HG03159 (cell line): ENCODE results near the gene MESD.

Source experiments
- ATAC-seq: cut with Tn5 transposase; IDR thresholded peaks from one replicate; pipeline ENCODE4 v1.9.1; 2021; ENCODE audit warnings: mild to moderate bottlenecking, moderate library complexity; ENCODE audit not compliant: unreplicated experiment

MESD gene

DNA sequence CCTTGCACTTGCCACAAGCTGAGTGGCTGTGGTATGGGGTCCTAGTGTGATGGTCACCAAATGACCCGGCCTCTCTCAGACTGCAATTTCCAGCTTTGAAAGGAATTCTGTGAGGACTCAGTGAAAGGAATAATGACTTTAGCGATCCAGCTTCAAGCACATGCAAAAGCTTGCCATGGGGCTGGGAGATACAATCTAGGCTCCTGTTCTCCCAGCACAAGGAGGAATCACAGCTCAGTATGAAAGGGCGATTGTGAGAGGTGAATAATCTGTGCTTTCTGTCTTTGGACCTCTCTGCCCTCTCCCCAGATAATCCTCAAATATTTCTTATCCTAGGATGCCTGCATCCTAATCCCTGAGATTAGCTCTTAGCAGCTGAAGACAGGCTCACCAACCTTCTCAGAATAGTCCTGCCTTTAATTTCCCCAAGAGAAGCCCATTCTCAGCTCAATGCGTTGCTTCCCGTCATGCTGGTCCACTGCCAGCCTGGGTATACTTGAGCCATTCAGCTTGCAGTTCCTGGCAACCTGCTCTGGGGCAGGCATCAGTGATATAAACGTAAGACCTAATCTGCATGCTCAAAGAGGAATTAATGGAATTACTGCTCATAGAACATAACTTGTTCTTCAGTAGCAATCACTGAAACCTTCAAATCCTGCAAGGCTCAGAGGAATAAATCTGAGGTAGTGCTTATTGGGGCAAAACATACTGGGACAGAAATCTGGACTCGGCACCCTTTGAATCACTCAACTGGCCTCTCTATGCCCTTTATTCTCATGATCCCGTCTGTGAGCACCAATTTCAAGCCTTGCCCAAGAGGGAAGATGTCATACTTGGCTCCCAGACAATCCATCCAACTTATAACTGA, 26.2 kb upstream of the MESD start:
- ATAC-seq: no peak

DNA sequence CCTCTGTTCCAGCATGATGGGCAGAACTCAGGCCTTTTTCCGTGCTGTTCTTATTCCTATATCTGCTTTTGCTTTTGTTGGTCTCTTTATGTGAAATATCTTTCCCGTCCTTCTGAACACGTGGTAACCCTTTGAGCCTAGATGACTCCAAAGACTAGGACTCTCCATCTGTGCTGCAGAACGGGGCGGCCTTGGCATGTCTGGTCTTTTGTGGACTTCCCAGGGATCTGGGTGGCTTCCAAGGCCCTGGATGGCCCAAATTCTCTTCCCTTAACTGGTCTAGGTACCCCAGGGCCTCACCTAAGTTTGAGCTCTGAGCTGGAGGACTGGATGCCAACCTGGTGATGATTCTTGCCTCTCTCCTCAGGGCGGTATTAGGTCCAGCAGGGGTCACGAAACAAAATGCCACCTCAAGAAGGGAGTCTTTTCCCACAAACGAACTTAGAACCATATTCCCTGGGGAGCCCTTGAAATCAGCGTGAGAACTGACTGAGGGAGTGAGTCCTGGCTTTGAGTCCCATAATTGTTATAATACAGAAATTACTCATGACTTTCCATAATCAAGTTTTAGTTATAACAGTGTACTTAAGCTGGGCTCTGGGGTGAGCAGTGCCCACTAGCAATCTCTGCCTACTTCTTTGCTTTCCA, 25.0 kb upstream of the MESD start:
- no peak for ATAC-seq

DNA sequence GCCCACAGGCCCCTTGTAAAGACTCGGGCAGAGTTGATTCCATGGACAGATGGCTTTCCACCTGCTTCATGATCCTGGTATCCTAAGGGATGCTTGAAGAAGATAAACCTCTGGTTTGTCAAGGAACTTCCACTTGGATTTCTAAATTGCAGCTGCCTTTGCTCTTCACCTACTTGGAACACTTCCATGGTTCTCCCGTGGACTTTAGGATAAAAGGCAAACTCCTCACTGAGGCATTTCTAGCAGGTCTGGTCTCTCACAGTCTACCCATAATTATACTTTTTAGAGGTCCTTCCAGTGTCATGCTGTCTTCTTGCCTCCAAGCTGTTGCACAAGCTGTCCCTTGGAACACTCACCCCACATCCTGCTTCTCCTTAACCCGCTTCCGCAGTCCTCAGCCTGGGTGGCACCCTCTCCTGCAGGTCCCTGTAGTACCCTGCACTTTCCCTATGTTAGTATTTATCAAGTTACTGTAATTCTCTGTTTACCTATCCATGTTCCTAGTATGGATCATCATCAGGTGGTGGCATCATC, 23.8 kb upstream of the MESD start:
- no peak for ATAC-seq

DNA sequence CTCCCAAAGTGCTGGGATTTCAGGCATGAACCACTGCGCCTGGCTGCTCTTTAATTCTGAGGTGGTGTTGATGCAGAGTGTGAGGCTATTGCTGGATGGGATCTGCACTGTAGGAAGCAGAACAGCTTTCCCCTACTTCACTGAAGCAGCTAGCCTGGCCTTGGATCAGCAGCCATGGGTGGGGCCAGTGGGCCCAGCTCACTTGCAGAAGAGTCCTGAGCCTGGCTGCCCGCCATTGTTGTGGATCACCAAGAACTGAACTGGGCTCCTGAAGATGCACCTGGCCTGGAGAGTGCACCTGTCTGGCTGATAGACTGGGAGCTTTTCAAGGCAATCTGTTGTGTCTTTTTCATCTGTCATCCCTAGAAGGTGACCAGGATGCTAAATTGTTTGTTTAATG, 23.0 kb upstream of the MESD start:
- ATAC-seq: no peak

DNA sequence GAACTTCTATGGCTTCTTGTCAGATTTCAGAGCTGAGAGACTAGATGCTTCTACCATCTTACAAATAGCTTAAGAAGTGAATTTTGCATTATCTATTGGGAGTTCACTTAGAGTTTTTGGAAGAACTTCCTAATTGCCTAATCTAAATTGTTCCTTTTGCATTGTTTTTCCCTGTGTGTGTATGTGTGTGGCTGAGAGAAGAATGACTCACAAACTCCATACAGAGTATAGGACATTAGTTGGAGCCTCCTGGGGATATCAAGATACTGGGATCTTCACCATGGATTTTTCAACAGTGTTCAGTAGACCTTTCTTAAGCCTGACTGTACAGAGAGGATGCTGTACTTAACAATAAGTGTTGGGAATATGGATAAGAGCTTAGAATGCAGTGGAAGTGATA, 22.0 kb upstream of the MESD start:
- no peak for ATAC-seq

DNA sequence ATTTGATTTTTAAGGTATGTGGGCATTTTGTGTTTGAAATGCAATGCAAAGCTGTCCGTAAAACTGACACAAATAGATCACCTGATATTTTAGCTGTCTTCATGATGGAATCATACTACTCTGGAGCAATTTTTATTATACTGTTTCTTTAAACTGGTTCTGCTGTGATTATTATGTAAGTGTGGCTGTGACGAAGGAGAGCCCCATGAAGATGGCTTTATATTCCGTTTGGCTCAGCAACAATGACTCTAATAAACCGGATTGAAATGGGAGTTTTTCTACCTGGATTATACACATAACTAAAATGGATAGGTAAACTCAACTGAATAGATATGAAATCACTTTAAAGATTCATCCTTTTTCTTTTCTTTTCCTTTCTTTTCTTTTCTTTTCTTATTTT, 20.5 kb upstream of the MESD start:
- ATAC-seq: no peak

DNA sequence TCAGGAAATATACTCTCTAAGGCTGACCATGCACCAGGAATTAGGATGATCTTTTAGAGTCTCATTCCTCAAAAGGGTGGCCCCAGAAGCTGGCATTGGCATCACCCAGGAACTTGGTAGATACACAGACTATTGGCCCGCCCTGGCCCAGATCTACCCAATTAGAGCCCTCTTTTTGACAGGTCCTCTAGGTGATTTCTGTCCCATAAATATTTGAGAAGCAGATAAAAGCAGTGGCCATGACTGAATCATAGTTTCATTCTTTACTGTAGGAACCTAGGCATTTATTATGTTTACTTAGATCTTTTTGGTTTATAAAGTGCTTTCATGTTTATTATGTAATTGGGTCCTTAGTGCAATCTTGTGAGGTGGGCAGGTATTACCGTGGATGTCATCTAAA, 18.7 kb upstream of the MESD start:
- no peak for ATAC-seq

DNA sequence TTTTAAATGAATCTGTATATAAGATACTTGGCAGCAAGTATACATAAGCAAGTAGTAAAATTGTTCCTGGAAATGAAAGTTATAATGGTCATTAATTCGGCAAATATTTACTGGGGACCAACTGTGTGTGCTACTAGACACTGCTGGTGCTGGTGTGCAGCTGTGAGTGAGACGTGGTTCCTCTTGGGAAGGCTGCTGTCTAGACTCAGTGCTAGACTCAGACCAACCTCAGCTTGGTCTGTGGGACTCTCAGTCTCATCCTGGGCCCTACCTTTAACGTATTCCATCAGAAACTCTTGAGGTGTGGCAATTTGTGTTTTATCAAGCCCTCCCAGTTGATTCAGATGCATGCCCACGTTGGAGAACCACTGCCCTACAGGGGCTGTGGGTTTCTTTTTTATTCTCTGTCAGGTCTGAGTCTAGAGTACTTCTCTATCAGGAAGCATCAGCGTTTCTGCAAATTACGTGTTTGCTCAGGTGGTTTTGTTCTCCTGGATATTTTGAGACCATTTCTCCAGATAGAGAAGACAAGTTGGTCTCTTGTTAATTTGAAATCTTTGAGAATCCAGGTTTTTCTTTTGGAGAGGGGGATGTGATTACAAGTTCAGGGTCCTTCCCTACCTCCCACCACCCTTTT, 17.9 kb upstream of the MESD start:
- ATAC-seq: no peak

DNA sequence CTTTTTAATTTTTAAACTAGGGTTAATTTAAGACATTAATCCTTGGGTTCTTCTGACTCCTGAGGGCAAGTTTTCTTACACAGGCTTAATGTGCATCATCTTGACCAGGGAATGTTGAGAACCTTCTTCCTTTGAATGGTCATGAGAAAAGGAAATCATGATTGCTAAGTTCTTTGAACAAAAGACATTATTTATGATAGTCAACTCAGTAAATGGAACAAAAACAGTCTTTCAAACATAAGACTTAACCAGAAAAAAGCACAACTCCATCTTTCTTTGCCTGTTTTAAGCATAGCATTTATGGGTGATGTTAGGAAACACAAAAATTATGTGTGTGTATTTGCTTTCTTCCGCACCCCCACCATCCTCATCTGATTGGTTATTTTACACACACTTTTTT, 16.5 kb upstream of the MESD start:
- ATAC-seq: no peak

DNA sequence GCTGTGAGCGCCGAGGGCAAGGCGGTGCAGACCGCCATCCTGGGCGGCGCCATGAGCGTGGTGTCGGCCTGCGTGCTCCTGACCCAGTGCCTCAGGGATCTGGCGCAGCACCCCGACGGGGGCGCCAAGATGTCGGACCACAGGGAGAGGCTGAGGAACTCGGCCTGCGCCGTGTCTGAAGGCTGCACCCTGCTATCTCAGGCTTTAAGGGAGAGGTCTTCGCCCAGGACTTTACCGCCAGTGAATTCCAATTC, 13.4 kb upstream of the MESD start:
- no peak for ATAC-seq

DNA sequence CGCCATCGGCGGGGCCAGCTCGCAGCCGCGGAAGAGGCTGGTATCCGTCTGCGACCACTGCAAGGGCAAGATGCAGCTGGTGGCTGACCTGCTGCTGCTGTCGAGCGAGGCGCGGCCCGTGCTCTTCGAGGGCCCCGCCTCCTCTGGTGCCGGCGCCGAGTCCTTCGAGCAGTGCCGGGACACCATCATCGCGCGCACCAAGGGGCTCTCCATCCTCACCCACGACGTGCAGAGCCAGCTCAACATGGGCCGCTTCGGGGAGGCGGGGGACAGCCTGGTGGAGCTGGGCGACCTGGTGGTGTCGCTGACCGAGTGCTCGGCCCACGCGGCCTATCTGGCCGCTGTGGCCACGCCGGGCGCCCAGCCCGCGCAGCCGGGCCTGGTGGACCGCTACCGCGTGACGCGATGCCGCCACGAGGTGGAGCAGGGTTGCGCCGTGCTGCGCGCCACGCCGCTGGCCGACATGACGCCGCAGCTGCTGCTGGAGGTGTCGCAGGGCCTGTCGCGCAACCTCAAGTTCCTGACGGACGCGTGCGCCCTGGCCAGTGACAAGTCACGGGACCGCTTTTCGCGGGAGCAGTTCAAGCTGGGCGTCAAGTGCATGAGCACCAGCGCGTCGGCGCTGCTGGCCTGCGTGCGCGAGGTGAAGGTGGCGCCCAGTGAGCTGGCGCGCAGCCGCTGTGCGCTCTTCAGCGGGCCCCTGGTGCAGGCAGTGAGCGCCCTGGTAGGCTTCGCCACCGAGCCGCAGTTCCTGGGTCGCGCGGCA, 12.9 kb upstream of the MESD start:
- ATAC-seq: no peak

DNA sequence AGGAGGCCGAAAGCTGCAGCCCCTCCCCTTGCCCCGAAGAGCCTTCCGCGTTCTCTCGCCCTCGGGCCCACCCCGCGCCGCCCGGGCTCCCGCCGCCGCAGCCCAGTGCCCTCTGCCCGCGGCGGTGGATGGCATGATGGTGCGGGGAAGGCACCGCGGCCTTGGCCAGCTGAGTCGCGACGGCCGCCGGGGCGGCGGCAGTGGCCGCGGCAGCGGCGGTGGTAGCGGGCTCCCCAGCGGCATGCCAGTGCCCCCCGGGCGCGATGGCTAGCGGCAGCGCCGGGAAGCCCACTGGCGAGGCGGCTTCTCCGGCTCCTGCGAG, 12.4 kb upstream of the MESD start:
- no peak for ATAC-seq

DNA sequence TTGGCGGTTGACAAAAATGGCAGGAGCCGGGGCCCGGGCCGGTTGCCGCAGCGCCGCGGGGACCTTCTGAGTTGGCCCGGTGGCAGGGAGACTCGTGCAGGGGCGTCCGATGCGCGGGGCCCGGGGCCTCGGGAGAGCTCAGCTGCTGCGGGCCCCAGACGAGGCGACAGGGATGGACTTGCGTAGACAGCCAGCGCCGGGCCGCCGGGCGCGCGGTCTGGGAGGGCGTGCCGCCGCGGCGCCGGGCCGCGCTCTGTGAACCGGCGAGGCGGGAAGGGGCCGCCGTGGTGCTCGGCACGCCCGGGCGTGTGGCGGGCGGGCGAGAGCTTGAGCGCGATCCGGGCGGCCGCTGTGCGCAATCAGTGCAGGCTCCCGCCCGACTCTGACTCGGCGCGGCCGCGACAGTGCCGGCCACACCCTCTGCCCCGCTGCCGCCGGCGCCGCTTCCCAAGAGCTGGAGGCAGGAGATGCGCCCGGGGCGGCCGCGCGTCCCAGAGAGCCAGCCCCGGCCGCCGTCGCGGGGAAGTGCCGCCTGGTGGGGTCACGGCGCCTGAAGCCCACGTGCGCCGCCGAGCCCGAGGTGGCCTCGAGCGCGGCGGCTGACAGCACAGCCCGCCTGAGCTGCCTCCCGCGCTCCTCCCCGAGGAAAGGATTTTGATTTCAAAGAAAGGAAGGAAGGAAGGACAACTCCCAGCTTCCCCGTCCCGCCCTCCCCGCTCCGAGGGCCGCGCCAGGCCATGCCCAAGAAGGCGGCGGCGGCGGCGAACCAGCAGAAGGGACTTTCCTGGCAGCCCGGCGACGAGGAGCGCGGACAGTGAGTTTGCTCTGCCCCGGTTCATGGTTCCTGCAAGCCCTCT, 11.8 kb upstream of the MESD start:
- ATAC-seq: peak; percentile 43

DNA sequence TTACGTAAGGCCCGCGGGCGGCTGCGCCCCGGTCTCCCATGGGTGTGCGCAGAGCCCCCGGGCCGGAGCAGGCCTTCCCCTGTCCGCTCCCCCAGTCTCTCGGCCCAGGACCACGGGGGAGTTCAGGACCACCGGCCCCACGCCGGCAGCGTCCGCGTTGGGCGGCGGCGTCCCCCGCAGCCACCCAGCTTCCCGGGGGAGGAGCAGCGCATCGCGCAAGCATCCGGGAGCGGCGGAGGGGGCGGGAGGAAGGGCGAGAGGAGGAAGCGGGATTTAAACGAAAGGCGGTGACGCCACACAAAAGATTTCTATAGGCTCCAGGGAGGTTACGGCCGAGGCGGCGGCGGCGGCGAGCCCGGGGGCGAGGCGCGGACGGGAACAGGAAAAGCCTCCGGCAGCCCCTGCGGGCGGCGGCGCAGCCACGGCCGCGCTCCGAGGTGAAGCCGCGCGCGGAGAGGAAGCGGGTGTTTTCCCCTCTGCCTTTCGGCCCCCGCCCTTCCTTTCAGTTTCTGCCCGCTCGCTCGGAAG, 11.1 kb upstream of the MESD start, which contains the start of gene TLNRD1:
TSS of gene TLNRD1 (plus strand) at position 300 of the 528 bp plus-strand sequence. CDS start 1,349 bp downstream, outside the sequence.
- ATAC-seq: peak; percentile 53

DNA sequence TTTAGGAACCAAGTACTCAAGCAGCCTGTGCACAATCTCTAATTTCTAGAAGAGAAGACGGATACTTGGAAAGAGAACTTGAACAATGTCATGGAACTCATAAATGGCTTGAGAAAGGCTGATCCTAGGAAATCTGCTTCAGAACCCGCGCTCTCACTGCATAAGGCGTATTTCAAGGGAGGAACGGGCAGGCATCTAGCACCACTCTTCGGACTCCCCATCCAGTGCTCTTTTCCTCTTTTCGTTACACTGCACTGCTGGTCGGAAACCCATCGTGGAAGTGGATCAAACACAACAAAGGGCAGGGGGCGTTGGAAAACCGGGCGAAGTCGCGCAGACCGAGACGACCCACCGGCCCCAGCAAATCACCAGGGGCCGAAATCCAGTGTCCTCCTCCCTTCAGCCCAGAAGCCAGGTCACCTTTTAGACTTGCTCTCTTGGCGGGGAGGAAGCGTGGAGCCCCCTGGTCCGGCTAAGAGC, 10.6 kb upstream of the MESD start:
- ATAC-seq: no peak

DNA sequence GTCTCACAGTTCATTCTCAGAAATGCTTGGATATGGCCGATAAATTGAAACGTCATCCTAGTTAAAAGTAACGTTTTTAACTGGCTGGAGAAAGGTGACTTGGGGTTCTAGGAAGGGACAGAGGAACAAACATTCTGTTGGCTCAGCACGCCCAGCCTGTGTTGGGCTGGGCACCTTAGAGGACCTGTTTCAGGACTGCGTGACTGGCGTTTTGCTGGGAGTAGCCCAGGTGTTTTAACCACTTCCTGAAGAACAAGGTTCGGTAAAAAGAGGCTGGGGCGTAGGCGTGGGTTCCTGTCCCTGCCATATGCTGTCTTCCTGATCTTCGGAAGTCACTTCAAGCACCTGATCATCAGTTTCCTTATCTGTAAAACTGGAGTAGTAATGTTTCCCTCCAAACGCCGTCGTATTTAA, 10.0 kb upstream of the MESD start:
- ATAC-seq: no peak

DNA sequence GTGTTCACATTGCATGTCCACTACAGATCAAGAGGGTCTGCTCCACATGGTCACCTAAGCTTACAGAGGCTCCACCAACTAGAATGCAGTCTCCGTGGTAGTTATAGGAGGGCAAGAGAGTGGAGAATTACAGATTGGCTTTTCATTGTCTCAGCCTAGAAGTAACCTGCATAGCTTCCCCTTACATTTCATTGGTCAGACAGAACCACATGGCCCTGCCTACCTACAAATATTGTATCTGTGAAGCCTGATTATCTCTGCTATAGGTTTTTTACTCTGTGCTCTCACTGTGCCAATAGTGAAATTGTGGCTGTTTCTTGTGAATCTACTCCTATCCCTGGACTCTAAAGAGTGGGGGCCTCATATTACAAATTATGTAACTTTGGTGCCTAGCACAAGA, 8.6 kb upstream of the MESD start:
- no peak for ATAC-seq

DNA sequence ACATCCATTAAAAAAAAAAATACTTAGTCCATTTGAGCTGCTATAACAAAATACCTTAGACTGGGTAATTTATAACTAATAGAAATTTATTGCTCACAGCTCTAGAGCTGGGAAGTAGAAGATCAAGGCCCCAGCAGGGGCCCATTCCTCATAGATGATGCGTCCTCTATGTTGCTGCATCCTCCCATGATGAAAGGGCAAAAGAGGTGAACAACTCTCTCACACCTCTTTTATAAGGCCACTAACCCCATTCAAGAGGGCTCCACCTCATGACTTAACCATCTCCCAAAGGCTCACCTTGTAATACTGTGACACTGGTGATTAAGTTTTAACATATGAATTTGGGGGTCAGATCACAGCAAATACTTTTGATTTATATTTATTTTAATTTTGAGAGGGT, 8.1 kb upstream of the MESD start:
- no peak for ATAC-seq

DNA sequence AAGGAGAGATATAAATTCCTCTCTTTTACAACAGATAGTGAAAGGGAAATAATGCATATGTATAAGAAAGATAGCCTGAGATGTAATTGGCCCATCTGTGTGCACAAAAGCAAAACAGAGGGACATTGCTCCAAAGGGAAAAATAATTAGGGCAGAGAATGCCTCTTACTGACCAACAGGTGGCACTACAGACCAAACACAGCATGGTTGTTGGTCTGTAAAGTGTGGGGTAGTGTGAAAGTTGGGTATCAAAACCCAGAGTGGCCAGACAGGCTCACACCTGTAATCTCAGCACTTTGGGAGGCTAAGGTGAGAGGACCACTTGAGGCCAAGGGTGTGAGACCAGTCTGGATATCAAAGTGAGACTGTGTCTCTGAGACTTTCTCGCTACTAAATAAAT, 6.6 kb upstream of the MESD start:
- no peak for ATAC-seq

DNA sequence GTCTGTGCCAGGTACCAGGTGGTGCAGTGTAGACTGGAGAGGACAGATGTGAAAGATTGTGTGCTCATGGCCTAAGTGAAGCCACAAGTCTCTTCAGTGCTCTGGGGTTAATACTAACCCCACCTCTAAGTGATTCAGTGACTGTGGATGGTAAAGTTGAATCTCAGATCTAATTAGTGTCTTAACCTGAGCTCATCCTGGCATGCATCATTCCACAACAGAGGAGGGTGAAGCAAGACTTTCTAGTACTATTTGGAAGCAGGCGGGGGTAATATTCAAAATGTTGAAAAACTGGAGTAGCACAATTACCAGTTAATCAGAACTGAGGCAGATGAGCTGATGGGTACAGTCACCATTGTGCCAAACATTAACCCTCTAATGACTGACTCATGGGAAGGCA, 2.8 kb upstream of the MESD start:
- no peak for ATAC-seq
